ENCODE results near the gene DIMT1.

The DIMT1 gene

GRCh38 chr5:62431735-62432620, 28.3 kb upstream of the DIMT1 start:
- Histone ChIP-seq H3K79me2 (ENCODE audit: insufficient read depth, low read depth) (peaks cover 87% of the 10 kb centered on the region), H3K27me3 (ENCODE audit: insufficient read depth, low read depth) (no peaks in the 10 kb centered on the region), H3K9ac (no peak overlapping the region), H3K4me2 (no peak overlapping the region), H3K4me3 (IDR thresholded peaks at IDR 0.05; ENCODE audit: insufficient read depth, low read depth, low read length) (no peak overlapping the region), H3K4me1 (ENCODE audit: low read depth, poor library complexity, severe bottlenecking) (no peaks in the 10 kb centered on the region), H3K36me3 (ENCODE audit: insufficient read depth) (no peaks in the 10 kb centered on the region), H2AFZ (ENCODE audit: low read depth) (no peak overlapping the region), H3K27ac (no peak overlapping the region), H4K20me1 (ENCODE audit: insufficient read depth) (peaks cover 6% of the 10 kb centered on the region; the same call in 1 of the 2 replicates)
- TF ChIP-seq CTCF (conservative IDR thresholded peaks at IDR 0.05; ENCODE audit: low read depth, low read length): no peak

- Histone ChIP-seq H4K20me1 (ENCODE audit: insufficient read depth) (no peaks in the 10 kb centered on the region), H3K4me1 (ENCODE audit: low read depth, poor library complexity, severe bottlenecking) (no peaks in the 10 kb centered on the region)
- TF ChIP-seq CTCF (conservative IDR thresholded peaks at IDR 0.05; ENCODE audit: low read depth, low read length): no peak
These were observed 21.1 kb upstream of the DIMT1 start for GRCh38 chr5:62424763-62425162.

DNA sequence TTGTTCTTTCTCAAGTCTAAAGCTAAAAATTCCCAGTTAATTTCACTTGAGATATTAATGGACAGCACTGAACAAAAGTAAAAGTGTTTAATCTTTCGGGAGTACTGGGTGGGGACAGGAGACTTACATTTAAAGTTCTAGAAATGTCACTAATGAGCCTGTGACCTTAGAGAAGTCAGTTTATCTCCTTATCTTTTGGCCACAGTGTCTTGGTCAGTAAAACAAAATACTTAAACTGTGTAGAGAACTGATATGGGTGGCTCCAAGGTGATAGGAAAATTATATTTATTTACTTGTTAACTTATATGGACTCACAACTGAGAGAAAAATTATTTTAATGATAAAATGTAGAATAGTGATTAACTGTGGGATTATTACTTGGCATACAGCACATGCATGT, 17.7 kb upstream of the DIMT1 start:
- Histone ChIP-seq H3K36me3 (ENCODE audit: insufficient read depth) (no peaks in the 10 kb centered on the region), H3K4me1 (ENCODE audit: low read depth, poor library complexity, severe bottlenecking) (no peaks in the 10 kb centered on the region), H3K4me3 (IDR thresholded peaks at IDR 0.05; ENCODE audit: insufficient read depth, low read depth, low read length) (no peak overlapping the region), H3K79me2 (ENCODE audit: insufficient read depth, low read depth) (peaks cover 97% of the 10 kb centered on the region), H4K20me1 (ENCODE audit: insufficient read depth) (no peaks in the 10 kb centered on the region; the same call in 1 of the 2 replicates), H3K4me2 (no peak overlapping the region), H2AFZ (ENCODE audit: low read depth) (no peak overlapping the region), H3K9ac (no peak overlapping the region), H3K27ac (no peak overlapping the region), H3K27me3 (ENCODE audit: insufficient read depth, low read depth) (no peaks in the 10 kb centered on the region)
- TF ChIP-seq CTCF (conservative IDR thresholded peaks at IDR 0.05; ENCODE audit: low read depth, low read length): no peak

More at GRCh38 chr5:62424763-62425162, 21.1 kb upstream of the DIMT1 start:
- Histone ChIP-seq H3K4me3 (IDR thresholded peaks at IDR 0.05; ENCODE audit: insufficient read depth, low read depth, low read length) (no peak overlapping the region), H3K27me3 (ENCODE audit: insufficient read depth, low read depth) (no peaks in the 10 kb centered on the region), H2AFZ (ENCODE audit: low read depth) (no peak overlapping the region), H3K4me2 (no peak overlapping the region), H3K79me2 (ENCODE audit: insufficient read depth, low read depth) (peaks cover 94% of the 10 kb centered on the region), H3K9ac (no peak overlapping the region), H3K36me3 (ENCODE audit: insufficient read depth) (no peaks in the 10 kb centered on the region), H3K27ac (no peak overlapping the region)

DNA sequence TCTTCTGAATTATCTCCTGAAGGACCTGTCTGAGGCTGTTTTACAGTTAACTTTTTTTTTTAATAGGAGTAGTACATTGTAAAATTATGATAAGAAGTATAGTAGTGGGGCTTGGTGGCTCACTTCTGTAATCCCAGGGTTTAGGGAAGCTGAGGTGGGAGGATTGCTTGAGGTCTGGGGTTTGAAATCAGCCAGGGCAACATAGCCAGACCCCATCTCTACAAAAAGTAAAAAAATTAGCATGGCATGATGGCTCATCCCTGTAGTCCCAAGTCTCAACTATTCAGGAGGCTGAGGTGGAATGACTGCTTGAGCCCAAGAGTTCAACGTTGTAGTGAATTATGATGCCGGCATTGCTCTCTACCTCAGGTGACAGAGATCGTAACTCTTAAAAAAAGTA, 15.9 kb upstream of the DIMT1 start:
- Histone ChIP-seq H3K36me3 (ENCODE audit: insufficient read depth) (no peaks in the 10 kb centered on the region), H3K79me2 (ENCODE audit: insufficient read depth, low read depth) (peaks cover 99% of the 10 kb centered on the region), H2AFZ (ENCODE audit: low read depth) (no peak overlapping the region), H3K4me1 (ENCODE audit: low read depth, poor library complexity, severe bottlenecking) (peaks cover 5% of the 10 kb centered on the region), H3K4me3 (IDR thresholded peaks at IDR 0.05; ENCODE audit: insufficient read depth, low read depth, low read length) (no peak overlapping the region), H3K9ac (no peak overlapping the region), H4K20me1 (ENCODE audit: insufficient read depth) (no peaks in the 10 kb centered on the region; the same call in 1 of the 2 replicates), H3K4me2 (no peak overlapping the region), H3K27ac (no peak overlapping the region), H3K27me3 (ENCODE audit: insufficient read depth, low read depth) (no peaks in the 10 kb centered on the region)
- TF ChIP-seq CTCF (conservative IDR thresholded peaks at IDR 0.05; ENCODE audit: low read depth, low read length): no peak

All from KMS-11 (cell line).